ENCODE data around the gene CIB2. TPM values are rescaled to one million over a fixed set of nuclear protein-coding genes. Genes with fewer than 3 reads are reported as not detected.

The CIB2 gene
- total RNA-seq, 1 donor from 2014 or later, result 1.8 TPM

DNA sequence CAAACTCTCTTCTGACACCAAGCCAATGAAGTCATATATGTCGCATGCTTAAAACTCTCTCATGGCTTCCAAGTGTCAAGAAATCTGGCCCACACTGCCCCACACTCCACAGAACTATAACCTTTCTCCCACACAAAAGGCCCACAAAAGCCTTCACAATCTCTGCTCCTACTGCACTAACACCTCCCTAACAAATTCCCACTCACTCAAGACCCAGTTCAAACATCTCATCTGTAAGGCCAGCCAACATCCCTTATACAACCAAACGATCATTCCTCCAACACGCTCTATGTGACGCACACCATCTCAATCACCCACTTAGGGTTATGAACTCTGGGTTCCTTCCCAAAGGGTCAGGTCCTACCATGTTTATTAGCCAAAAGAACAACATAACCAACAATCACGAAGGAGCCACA is 67.3 kb downstream of the CIB2 start:
- Histone ChIP-seq H3K36me3 (ENCODE audit: control insufficient read depth, insufficient read depth, low read length) (no peaks in the 10 kb centered on the region), H3K27me3 (ENCODE audit: control insufficient read depth, insufficient read depth, low read length) (no peaks in the 10 kb centered on the region), H3K4me3 (ENCODE audit: low read depth, low read length) (no peak overlapping the region)
- TF ChIP-seq, protein P1, sequence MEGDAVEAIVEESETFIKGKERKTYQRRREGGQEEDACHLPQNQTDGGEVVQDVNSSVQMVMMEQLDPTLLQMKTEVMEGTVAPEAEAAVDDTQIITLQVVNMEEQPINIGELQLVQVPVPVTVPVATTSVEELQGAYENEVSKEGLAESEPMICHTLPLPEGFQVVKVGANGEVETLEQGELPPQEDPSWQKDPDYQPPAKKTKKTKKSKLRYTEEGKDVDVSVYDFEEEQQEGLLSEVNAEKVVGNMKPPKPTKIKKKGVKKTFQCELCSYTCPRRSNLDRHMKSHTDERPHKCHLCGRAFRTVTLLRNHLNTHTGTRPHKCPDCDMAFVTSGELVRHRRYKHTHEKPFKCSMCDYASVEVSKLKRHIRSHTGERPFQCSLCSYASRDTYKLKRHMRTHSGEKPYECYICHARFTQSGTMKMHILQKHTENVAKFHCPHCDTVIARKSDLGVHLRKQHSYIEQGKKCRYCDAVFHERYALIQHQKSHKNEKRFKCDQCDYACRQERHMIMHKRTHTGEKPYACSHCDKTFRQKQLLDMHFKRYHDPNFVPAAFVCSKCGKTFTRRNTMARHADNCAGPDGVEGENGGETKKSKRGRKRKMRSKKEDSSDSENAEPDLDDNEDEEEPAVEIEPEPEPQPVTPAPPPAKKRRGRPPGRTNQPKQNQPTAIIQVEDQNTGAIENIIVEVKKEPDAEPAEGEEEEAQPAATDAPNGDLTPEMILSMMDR (IDR thresholded peaks at IDR 0.05; ENCODE audit: insufficient read depth, low read length, severe bottlenecking), result no peak
- no peak for FAIRE-seq
- DNase-seq (ENCODE audit: low read depth), result no peak

DNA sequence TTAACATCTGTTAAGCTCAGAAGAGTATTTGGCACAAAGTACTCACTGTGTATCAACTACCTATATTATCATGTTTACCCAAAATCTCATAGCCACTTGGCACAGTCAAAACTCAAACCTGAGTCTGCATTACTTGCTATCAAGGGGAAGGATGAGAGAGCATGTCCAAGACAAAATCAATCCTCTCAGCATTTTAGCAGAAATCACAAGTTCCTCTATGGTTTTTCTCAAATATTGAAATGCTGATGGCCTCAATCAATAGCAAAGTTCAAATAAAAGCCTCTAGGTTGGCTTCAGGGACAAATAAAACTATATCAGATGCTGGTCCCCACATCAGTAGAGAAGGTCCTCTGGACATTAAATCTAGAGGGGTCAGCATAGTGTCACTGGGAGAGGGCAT is 68.0 kb downstream of the CIB2 start:
- no peak for DNase-seq (ENCODE audit: low read depth)
- no peak for FAIRE-seq

DNA sequence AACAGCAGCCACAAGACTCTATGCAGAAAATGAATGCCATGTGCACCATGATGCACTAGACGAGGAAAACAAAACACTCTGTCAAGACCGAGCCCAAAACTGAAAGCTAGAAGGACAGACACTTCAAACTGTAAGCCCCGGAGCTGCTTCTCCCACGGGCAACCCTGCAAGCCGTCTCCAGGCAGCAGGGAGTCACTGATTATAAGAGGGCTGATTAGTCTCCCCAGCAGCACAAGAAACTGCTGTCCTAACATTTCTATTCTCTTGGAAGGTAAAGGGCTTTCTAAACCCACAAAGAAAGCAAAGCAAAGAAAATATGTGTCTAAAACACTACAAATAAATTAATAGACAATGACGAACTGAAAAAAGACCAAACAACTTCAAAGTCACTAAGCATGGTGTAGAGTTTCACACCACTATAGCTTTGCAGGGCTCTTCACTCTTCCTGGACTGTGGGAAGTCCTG is 69.2 kb downstream of the CIB2 start:
- DNase-seq (ENCODE audit: low read depth) (peak; percentile 15), FAIRE-seq (no peak)
- H3K27me3 ChIP-seq (ENCODE audit: control insufficient read depth, insufficient read depth, low read length), result no peaks in the 10 kb centered on the region
- no peak overlapping the region for H3K4me3 ChIP-seq (ENCODE audit: low read depth, low read length)
- no peaks in the 10 kb centered on the region for H3K36me3 ChIP-seq (ENCODE audit: control insufficient read depth, insufficient read depth, low read length)
- TF ChIP-seq, protein P1 (IDR thresholded peaks at IDR 0.05; ENCODE audit: insufficient read depth, low read length, severe bottlenecking), result no peak

More for the DNA sequence above, 68.0 kb downstream of the CIB2 start:
- H3K27me3 ChIP-seq (ENCODE audit: control insufficient read depth, insufficient read depth, low read length), result no peaks in the 10 kb centered on the region
- TF ChIP-seq, protein P1 (IDR thresholded peaks at IDR 0.05; ENCODE audit: insufficient read depth, low read length, severe bottlenecking), result no peak
- H3K36me3 ChIP-seq (ENCODE audit: control insufficient read depth, insufficient read depth, low read length), result no peaks in the 10 kb centered on the region
- no peak overlapping the region for H3K4me3 ChIP-seq (ENCODE audit: low read depth, low read length)

DNA sequence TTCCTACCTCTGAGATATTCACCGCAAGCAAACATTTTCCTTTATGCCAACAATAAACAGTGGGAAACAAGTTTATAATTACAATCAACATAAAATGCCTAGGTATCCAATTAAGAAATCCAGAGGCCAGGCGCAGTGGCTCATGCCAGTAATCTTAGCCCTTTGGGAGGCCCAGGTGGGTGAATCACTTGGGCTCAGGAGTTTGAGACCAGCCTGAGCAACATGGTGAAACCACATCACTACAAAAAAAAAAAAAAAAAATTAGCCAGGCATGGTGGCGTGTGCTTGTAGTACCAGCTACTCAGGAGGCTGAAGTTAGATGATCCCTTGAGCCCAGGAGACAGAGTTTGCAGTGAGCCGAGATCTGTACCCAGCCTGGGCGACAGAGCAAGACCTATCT is 71.0 kb downstream of the CIB2 start:
- Histone ChIP-seq H3K4me3 (ENCODE audit: low read depth, low read length) (no peak overlapping the region), H3K27me3 (ENCODE audit: control insufficient read depth, insufficient read depth, low read length) (no peaks in the 10 kb centered on the region), H3K36me3 (ENCODE audit: control insufficient read depth, insufficient read depth, low read length) (no peaks in the 10 kb centered on the region)
- peak; percentile 45 for DNase-seq (ENCODE audit: low read depth)
- TF ChIP-seq, protein P1 (IDR thresholded peaks at IDR 0.05; ENCODE audit: insufficient read depth, low read length, severe bottlenecking), result no peak
- FAIRE-seq, result no peak

DNA sequence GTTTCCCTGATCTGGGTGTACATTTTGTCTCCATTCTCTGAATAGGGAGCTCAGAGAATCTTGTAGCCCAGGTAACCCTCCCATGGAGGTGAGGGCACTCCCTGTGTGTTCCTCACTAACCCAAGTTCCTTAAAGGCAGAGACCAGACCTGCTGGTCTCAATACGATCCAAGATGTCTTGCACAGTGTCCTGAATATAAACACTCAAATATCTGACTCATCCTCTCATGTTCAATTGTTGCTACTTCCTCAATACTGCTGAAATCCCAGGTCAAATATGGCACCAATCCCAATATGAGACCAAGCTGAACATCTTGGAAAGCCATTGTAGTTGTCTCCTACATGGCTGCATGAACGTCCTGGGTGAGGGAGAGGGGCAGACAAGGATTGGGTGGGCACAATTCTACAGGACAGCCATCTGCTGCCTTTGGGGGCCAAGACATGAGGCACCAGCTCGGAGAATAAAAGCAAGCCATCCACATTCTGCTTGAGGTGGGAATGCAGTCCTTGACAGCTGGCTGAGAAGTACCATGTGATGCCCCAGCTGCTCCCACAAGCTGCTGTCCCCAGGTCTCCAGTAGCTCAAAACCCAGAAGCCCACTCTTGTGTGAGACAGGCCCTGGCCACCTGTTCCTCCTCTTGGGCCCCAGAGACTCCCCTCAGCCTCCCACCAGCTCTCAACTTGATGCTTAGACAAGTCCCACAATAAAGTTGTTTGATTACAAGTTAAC is 72.0 kb downstream of the CIB2 start:
- TF ChIP-seq, protein P1 (IDR thresholded peaks at IDR 0.05; ENCODE audit: insufficient read depth, low read length, severe bottlenecking), result no peak
- FAIRE-seq (no peak), DNase-seq (ENCODE audit: low read depth) (peak; percentile 63)
- H3K4me3 ChIP-seq (ENCODE audit: low read depth, low read length), result no peak overlapping the region
- no peaks in the 10 kb centered on the region for H3K27me3 ChIP-seq (ENCODE audit: control insufficient read depth, insufficient read depth, low read length)
- H3K36me3 ChIP-seq (ENCODE audit: control insufficient read depth, insufficient read depth, low read length), result no peaks in the 10 kb centered on the region

Data from bronchial epithelial cell (primary cell).